CD4-positive, alpha-beta T cell (primary cell): ENCODE results near the gene CASP4. TPM values are rescaled to one million over a fixed set of nuclear protein-coding genes. Genes with fewer than 3 reads are reported as not detected.
A peak's percentile ranks its signal among the peaks of the same experiment; 100 is the strongest.

Experiments used
- ATAC-seq: fragments of 200-7000 bp; cut with Tn5 transposase; one replicate; pipeline ENCODE4 v1.10.0; 2022; ENCODE audit warnings: mild to moderate bottlenecking; ENCODE audit not compliant: poor library complexity
- CTCF ChIA-PET: fragments of 350-600 bp; sonication (Branson Sonifier 250); formaldehyde crosslinking; loops from one replicate; lab custom pipeline; 2021; ENCODE audit warnings: antibody characterized with exemption, inconsistent platforms; lab: Charles Lee
- POLR2A ChIA-PET: fragments of 350-600 bp; sonication (Branson Sonifier 250); formaldehyde crosslinking; loops from one replicate; lab custom pipeline; 2021; ENCODE audit warnings: antibody characterized with exemption, inconsistent platforms; lab: Charles Lee
- DNase-seq, 14 experiments: peaks; one replicate each; pipeline ENCODE4 v3.0.0-alpha.2; 2013 to 2020; ENCODE audit warnings: mixed read lengths in 2 of 14
- H3K27ac ChIP-seq, 2 donors: one replicate each; pipeline versions ENCODE4 v1.5.1 to v1.7.0; 2013; ENCODE audit warnings: low read length in 2 of 2, low read depth in 1 of 2, mild to moderate bottlenecking in 1 of 2
- H3K27me3 ChIP-seq, 2 experiments: 1 replicate in 1 of 2; 2 replicates in 1 of 2; pipeline versions ENCODE4 v1.6.1 to v1.7.0; 2013; ENCODE audit warnings: low read length in 2 of 2, control low read depth in 1 of 2, mild to moderate bottlenecking in 1 of 2, moderate library complexity in 1 of 2; ENCODE audit not compliant: insufficient read depth in 2 of 2, control insufficient read depth in 1 of 2
- H3K36me3 ChIP-seq: one replicate; pipeline ENCODE4 v1.6.1; 2013; ENCODE audit warnings: low read length, control low read depth; ENCODE audit not compliant: insufficient read depth
- H3K4me1 ChIP-seq: one replicate; pipeline ENCODE4 v1.6.1; 2013; ENCODE audit warnings: low read length, control low read depth; ENCODE audit not compliant: insufficient read depth
- H3K4me3 ChIP-seq: one replicate; pipeline ENCODE4 v1.5.1; 2013; ENCODE audit warnings: mild to moderate bottlenecking, low read length, moderate library complexity
- H3K9me3 ChIP-seq, 2 experiments: 1 replicate in 1 of 2; 2 replicates in 1 of 2; pipeline versions ENCODE4 v1.6.1 to v1.7.0; 2013; ENCODE audit warnings: low read length in 2 of 2, mild to moderate bottlenecking in 2 of 2, control low read depth in 1 of 2, moderate library complexity in 1 of 2; ENCODE audit not compliant: control insufficient read depth in 1 of 2, insufficient read depth in 1 of 2
- H3K27ac Mint-ChIP-seq: one replicate; pipeline ENCODE4 v1.8.0; 2020; ENCODE audit warnings: mixed read lengths
- H3K27me3 Mint-ChIP-seq: one replicate; pipeline ENCODE4 v1.8.0; 2021; ENCODE audit warnings: mixed read lengths
- H3K36me3 Mint-ChIP-seq: one replicate; pipeline ENCODE4 v1.8.0; 2021; ENCODE audit warnings: low read depth, mixed read lengths
- H3K4me1 Mint-ChIP-seq: one replicate; pipeline ENCODE4 v1.8.0; 2021; ENCODE audit warnings: low read depth, mixed read lengths
- H3K4me3 Mint-ChIP-seq: one replicate; pipeline ENCODE4 v1.8.0; 2020; ENCODE audit warnings: mild to moderate bottlenecking, mixed read lengths
- H3K9me3 Mint-ChIP-seq: one replicate; pipeline ENCODE4 v1.8.0; 2020; ENCODE audit warnings: mixed read lengths
- intact Hi-C, 2 experiments: fragments of 100-400 bp; cut with DNase I in 1 of 2; cut with micrococcal nuclease in 1 of 2; formaldehyde crosslinking; loops; one replicate each; pipeline versions ENCODE4 v1.15.1 to v1.9.0; 2023 to 2025; cut with DNase I, micrococcal nuclease
- total RNA-seq, 174 experiments: library from RNA in 2 of 174; stranded (reverse) in 2 of 174; gene quantifications; one replicate each; pipeline ENCODE4 v1.2.3 and lab custom pipeline; 2021 to 2026
- TF ChIP-seq, protein P1 (sequence below): fragments of 200-600 bp; IDR thresholded peaks from one replicate; pipeline ENCODE4 v1.8.0; 2022; ENCODE audit warnings: antibody characterized with exemption, mild to moderate bottlenecking

CASP4 gene
- total RNA-seq, 2 experiments from 2014 or later, result 54.3 to 56.3 TPM

DNA sequence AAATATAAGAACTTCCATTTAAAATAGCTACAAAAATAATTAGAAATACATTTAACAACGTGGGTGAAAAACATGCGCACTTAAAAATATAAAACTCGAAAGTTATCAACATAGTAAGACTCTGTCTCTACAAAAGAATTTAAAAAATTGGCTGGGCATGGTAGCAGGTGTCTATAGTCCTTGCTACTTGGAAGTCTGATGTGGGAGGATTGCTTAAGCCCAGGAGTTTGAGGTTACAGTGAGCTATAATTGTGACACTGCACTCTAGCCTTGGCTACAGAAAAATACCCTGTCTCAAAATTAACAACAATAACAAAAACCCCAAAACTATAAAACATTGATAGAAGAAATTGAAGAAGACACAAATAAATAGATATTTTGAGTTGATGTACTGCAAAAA is 56.3 kb downstream of the CASP4 start:
- CTCF ChIA-PET, result no interaction called here

DNA sequence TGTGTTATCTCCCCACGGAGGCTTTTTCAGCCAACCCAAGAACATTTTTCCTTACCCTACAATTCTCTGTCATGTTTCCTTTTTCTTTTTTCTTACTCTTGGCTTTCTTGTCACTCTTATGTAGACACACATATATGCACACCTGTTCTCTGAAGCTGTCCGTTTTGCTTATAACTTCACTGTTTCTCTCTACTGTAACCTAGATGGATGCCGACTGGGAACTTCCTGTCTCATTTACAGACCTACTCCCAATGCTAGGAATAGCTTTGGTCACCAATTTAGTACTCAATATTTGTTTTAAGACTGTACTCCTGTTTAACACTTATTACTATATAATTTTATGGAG is 60.2 kb downstream of the CASP4 start:
- peaks cover 14% of the 10 kb centered on the region for H3K4me1 Mint-ChIP-seq
- Histone ChIP-seq H3K4me3 (no peak overlapping the region), H3K4me1 (peaks cover 5% of the 10 kb centered on the region), H3K9me3 (no peaks in the 10 kb centered on the region), H3K27ac (no peak overlapping the region), H3K36me3 (peaks cover 8% of the 10 kb centered on the region), H3K27me3 (no peaks in the 10 kb centered on the region)
- intact Hi-C loops, result no loop called here
- ChIA-PET CTCF (no interaction called here), POLR2A (interaction anchor here (0.6 to 2.0 kb wide), 4 partner anchors 9 to 202 kb away, joined by 3 to 8 read pairs (median 4); no protein-coding TSS in a partner anchor)
- no peak for ATAC-seq
- TF ChIP-seq, protein P1, sequence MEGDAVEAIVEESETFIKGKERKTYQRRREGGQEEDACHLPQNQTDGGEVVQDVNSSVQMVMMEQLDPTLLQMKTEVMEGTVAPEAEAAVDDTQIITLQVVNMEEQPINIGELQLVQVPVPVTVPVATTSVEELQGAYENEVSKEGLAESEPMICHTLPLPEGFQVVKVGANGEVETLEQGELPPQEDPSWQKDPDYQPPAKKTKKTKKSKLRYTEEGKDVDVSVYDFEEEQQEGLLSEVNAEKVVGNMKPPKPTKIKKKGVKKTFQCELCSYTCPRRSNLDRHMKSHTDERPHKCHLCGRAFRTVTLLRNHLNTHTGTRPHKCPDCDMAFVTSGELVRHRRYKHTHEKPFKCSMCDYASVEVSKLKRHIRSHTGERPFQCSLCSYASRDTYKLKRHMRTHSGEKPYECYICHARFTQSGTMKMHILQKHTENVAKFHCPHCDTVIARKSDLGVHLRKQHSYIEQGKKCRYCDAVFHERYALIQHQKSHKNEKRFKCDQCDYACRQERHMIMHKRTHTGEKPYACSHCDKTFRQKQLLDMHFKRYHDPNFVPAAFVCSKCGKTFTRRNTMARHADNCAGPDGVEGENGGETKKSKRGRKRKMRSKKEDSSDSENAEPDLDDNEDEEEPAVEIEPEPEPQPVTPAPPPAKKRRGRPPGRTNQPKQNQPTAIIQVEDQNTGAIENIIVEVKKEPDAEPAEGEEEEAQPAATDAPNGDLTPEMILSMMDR, result no peak
- H3K4me3 Mint-ChIP-seq, result peak overlapping the region; percentile 67
- H3K27ac Mint-ChIP-seq, result peak overlapping the region; percentile 62
- no peaks in the 10 kb centered on the region for H3K9me3 Mint-ChIP-seq
- no peaks in the 10 kb centered on the region for H3K27me3 Mint-ChIP-seq
- peaks cover 7% of the 10 kb centered on the region for H3K36me3 Mint-ChIP-seq
- DNase-seq, result no peak

More for the DNA sequence above, 56.3 kb downstream of the CASP4 start:
- Mint-ChIP-seq H3K27ac (no peak overlapping the region), H3K4me1 (peaks cover 49% of the 10 kb centered on the region), H3K9me3 (no peaks in the 10 kb centered on the region), H3K36me3 (peaks cover 7% of the 10 kb centered on the region), H3K27me3 (no peaks in the 10 kb centered on the region), H3K4me3 (no peak overlapping the region)
- Histone ChIP-seq H3K4me3 (no peak overlapping the region), H3K27ac (no peak overlapping the region), H3K9me3 (no peaks in the 10 kb centered on the region), H3K36me3 (no peaks in the 10 kb centered on the region), H3K27me3 (no peaks in the 10 kb centered on the region), H3K4me1 (peaks cover 16% of the 10 kb centered on the region)
- intact Hi-C loops, result no loop called here
- POLR2A ChIA-PET, result interaction anchor here (0.6 kb wide), 1 partner anchor 13 kb away, joined by 3 read pairs; no protein-coding TSS in a partner anchor
- TF ChIP-seq, protein P1, result no peak
- ATAC-seq (no peak), DNase-seq (no peak)

DNA sequence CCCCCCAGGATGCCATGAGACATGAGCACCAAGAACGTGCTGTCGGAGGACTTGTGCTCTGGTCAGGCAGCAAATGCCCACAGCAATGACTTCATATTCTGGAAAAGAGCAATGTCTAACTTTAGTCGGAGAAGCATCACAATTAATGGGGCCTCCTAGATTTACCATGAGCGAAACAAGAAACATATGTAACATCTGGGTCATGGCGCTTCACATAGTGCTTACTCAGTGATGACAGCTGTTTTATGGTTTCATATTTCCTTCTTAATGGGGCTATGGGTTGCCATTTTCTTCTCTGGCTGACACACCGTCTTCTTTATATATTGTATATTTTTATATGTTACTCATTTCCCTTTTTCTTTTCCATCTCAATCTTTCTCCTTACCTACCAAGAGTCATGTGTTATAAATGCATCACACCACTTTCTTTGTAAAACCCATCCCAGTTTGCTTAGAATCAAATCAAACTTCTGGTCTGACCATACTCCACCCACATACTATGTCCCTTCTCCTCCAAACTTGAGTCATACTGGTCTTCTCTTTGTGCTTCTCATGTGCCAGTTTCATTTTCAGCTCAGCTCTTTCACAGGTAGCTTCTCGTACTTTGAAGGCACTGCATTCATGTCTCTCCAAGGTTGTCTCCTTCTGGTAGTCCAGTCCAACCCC is 60.7 kb downstream of the CASP4 start:
- TF ChIP-seq, protein P1, result no peak
- H3K4me1 ChIP-seq, result peaks cover 3% of the 10 kb centered on the region
- intact Hi-C loops, result no loop called here
- ChIA-PET POLR2A (interaction anchor here (0.6 to 2.0 kb wide), 4 partner anchors 10 to 201 kb away, joined by 3 to 8 read pairs (median 4); no protein-coding TSS in a partner anchor), CTCF (no interaction called here)
- no peaks in the 10 kb centered on the region for H3K27me3 Mint-ChIP-seq
- peaks cover 7% of the 10 kb centered on the region for H3K36me3 Mint-ChIP-seq
- no peaks in the 10 kb centered on the region for H3K9me3 Mint-ChIP-seq
- no peak overlapping the region for H3K4me3 ChIP-seq
- no peaks in the 10 kb centered on the region for H3K9me3 ChIP-seq
- H3K4me1 Mint-ChIP-seq, result peaks cover 10% of the 10 kb centered on the region
- peak; percentile 55 for ATAC-seq
- H3K4me3 Mint-ChIP-seq, result peak overlapping the region; percentile 67
- H3K27ac Mint-ChIP-seq, result peak overlapping the region; percentile 62
- H3K36me3 ChIP-seq, result peaks cover 8% of the 10 kb centered on the region
- DNase-seq, result peak in 2 of 14 experiments; percentile 43 to 49
- no peak overlapping the region for H3K27ac ChIP-seq
- H3K27me3 ChIP-seq, result no peaks in the 10 kb centered on the region
